GM19043 (cell line): ENCODE results near the gene RNF167.
"Not testable (repeated sequence)": the region's sequence is repeated elsewhere in the genome, so short reads cannot be mapped to it uniquely, and the experiment has no call there.

Source experiments
- ATAC-seq: cut with Tn5 transposase; IDR thresholded peaks from one replicate; pipeline ENCODE4 v1.9.1; 2021; ENCODE audit warnings: low read depth; ENCODE audit not compliant: unreplicated experiment

Gene RNF167

GRCh38 chr17:4901648-4902344, 38.3 kb upstream of the RNF167 start:
- ATAC-seq = no peak

GRCh38 chr17:4902540-4902939, 37.5 kb upstream of the RNF167 start:
- no peak for ATAC-seq

- no peak for ATAC-seq
These were observed 36.8 kb upstream of the RNF167 start, which contains the start of gene CHRNE for GRCh38 chr17:4903051-4903818. TSS of gene CHRNE (minus strand) at chr17:4903098. CDS start at chr17:4903063, 35 bp downstream.

- ATAC-seq = not testable (repeated sequence)
These were observed 33.4 kb upstream of the RNF167 start for GRCh38 chr17:4906642-4907041.

- no peak for ATAC-seq
These were observed 31.8 kb upstream of the RNF167 start for GRCh38 chr17:4908301-4908700.

- ATAC-seq = peak; percentile 55
These were observed 31.2 kb upstream of the RNF167 start for GRCh38 chr17:4908711-4909496.

GRCh38 chr17:4913994-4914393, 26.1 kb upstream of the RNF167 start:
- ATAC-seq = no peak

GRCh38 chr17:4914551-4914950, 25.5 kb upstream of the RNF167 start:
- not testable (repeated sequence) for ATAC-seq

GRCh38 chr17:4919511-4920047, 20.5 kb upstream of the RNF167 start:
- ATAC-seq = no peak

GRCh38 chr17:4920351-4921048, 19.6 kb upstream of the RNF167 start:
- no peak for ATAC-seq

GRCh38 chr17:4921320-4921719, 18.7 kb upstream of the RNF167 start:
- ATAC-seq = no peak

- not testable (repeated sequence) for ATAC-seq
These were observed 13.3 kb upstream of the RNF167 start for GRCh38 chr17:4926577-4927335.

GRCh38 chr17:4928881-4929280, 11.2 kb upstream of the RNF167 start:
- no peak for ATAC-seq

- ATAC-seq = no peak
These were observed 8.1 kb upstream of the RNF167 start, which contains the start of gene GP1BA for GRCh38 chr17:4931963-4932362. TSS of gene GP1BA (plus strand) at chr17:4932277. CDS start at chr17:4932605, 328 bp downstream.

GRCh38 chr17:4932756-4933155, 7.3 kb upstream of the RNF167 start:
- ATAC-seq = no peak

- ATAC-seq = no peak
These were observed 6.4 kb upstream of the RNF167 start for GRCh38 chr17:4933646-4934045.

GRCh38 chr17:4934173-4934979, 5.7 kb upstream of the RNF167 start:
- no peak for ATAC-seq

- no peak for ATAC-seq
These were observed 4.4 kb upstream of the RNF167 start for GRCh38 chr17:4935650-4936049.

GRCh38 chr17:4936436-4936835, 3.6 kb upstream of the RNF167 start:
- no peak for ATAC-seq
